ENCODE data around the gene MYO15A.

GRCh38 chr17:18228176-18228682 is 119.7 kb downstream of the MYO15A start:
- no peak for TF ChIP-seq TAF1 (IDR thresholded peaks at IDR 0.05; ENCODE audit: borderline replicate concordance, insufficient read depth, low read length)
- no peak for TF ChIP-seq SIN3A (IDR thresholded peaks at IDR 0.05; ENCODE audit: borderline replicate concordance, insufficient read depth, low read length)
- TF ChIP-seq, protein P1, sequence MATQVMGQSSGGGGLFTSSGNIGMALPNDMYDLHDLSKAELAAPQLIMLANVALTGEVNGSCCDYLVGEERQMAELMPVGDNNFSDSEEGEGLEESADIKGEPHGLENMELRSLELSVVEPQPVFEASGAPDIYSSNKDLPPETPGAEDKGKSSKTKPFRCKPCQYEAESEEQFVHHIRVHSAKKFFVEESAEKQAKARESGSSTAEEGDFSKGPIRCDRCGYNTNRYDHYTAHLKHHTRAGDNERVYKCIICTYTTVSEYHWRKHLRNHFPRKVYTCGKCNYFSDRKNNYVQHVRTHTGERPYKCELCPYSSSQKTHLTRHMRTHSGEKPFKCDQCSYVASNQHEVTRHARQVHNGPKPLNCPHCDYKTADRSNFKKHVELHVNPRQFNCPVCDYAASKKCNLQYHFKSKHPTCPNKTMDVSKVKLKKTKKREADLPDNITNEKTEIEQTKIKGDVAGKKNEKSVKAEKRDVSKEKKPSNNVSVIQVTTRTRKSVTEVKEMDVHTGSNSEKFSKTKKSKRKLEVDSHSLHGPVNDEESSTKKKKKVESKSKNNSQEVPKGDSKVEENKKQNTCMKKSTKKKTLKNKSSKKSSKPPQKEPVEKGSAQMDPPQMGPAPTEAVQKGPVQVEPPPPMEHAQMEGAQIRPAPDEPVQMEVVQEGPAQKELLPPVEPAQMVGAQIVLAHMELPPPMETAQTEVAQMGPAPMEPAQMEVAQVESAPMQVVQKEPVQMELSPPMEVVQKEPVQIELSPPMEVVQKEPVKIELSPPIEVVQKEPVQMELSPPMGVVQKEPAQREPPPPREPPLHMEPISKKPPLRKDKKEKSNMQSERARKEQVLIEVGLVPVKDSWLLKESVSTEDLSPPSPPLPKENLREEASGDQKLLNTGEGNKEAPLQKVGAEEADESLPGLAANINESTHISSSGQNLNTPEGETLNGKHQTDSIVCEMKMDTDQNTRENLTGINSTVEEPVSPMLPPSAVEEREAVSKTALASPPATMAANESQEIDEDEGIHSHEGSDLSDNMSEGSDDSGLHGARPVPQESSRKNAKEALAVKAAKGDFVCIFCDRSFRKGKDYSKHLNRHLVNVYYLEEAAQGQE (IDR thresholded peaks at IDR 0.05; ENCODE audit: insufficient read depth in 1 of 2, low read depth in 2 of 2, low read length in 2 of 2): no peak
- no peak for TF ChIP-seq POLR2AphosphoS5 (IDR thresholded peaks at IDR 0.05; ENCODE audit: low read depth, low read length)
- no peak for TF ChIP-seq FOXP2 (optimal IDR thresholded peaks at IDR 0.05; ENCODE audit: borderline replicate concordance, extremely low read depth, extremely low read length, insufficient read depth)

All from PFSK-1 (cell line).